H1 (cell line): ENCODE measurements around the gene E2F2. TPM values are rescaled to one million over a fixed set of nuclear protein-coding genes. Genes with fewer than 3 reads are reported as not detected.

Source experiments
- CTCF ChIA-PET: fragments of 300-600 bp; sonication (Branson Sonifier 250); formaldehyde crosslinking; loops from one replicate; lab custom pipeline; 2021; ENCODE audit not compliant: partially characterized antibody; lab: Charles Lee
- POLR2A ChIA-PET: fragments of 300-600 bp; sonication (Branson Sonifier 250); formaldehyde crosslinking; loops from one replicate; lab custom pipeline; 2021; ENCODE audit warnings: inconsistent platforms; ENCODE audit not compliant: partially characterized antibody; lab: Charles Lee
- DNase-seq, 2 experiments: peaks; one replicate each; pipeline versions ENCODE4 v3.0.0 to v3.0.0-alpha.2; 2010 to 2022; ENCODE audit warnings: low spot score in 2 of 2, low read depth in 1 of 2, mixed read lengths in 1 of 2
- FAIRE-seq: peaks from 2 replicates; lab custom pipeline; 2011; peaks lifted over from hg19 to GRCh38; lab: Jason Lieb, UNC
- H2AFZ ChIP-seq: 2 replicates; pipeline ENCODE4 v1.8.1; 2012; ENCODE audit warnings: low read length, inconsistent platforms
- H2AK5ac ChIP-seq: 2 replicates; pipeline ENCODE4 v1.6.1; 2013; ENCODE audit warnings: low read depth, low read length
- H2BK120ac ChIP-seq: replicated peaks from 2 replicates; pipeline ENCODE3; 2013; ENCODE audit warnings: low read depth, low read length, inconsistent platforms
- H2BK12ac ChIP-seq: 2 replicates; pipeline ENCODE4 v1.6.1; 2013; ENCODE audit warnings: low read depth, low read length
- H2BK15ac ChIP-seq: 2 replicates; pipeline ENCODE4 v1.6.1; 2013; ENCODE audit warnings: low read length
- H2BK20ac ChIP-seq: 2 replicates; pipeline ENCODE4 v1.6.1; 2013; ENCODE audit warnings: low read length
- H2BK5ac ChIP-seq: 2 replicates; pipeline ENCODE4 v1.6.1; 2013; ENCODE audit warnings: low read depth, low read length
- H3K14ac ChIP-seq: 2 replicates; pipeline ENCODE4 v1.6.1; 2013; ENCODE audit warnings: inconsistent platforms; ENCODE audit not compliant: insufficient read length
- H3K18ac ChIP-seq: 2 replicates; pipeline ENCODE4 v1.6.1; 2013; ENCODE audit warnings: low read length; ENCODE audit errors: extremely low read depth
- H3K23ac ChIP-seq: 2 replicates; pipeline ENCODE4 v1.6.1; 2013; ENCODE audit warnings: inconsistent platforms; ENCODE audit not compliant: insufficient read length
- H3K23me2 ChIP-seq: 2 replicates; pipeline ENCODE4 v1.6.1; 2013; ENCODE audit warnings: low read depth, low read length
- H3K27ac ChIP-seq: 2 replicates; pipeline ENCODE4 v1.6.1; 2011; ENCODE audit warnings: low read depth, low read length, inconsistent platforms
- H3K27me3 ChIP-seq, 4 experiments: replicated peaks in 1 of 4; 1 replicate in 1 of 4; 2 replicates in 3 of 4; pipeline versions ENCODE4 v1.6.1 to v1.8.1; 2011 to 2013; ENCODE audit warnings: low read length in 3 of 4, mild to moderate bottlenecking in 3 of 4, inconsistent platforms in 2 of 4, mixed read lengths in 2 of 4, moderate library complexity in 1 of 4; ENCODE audit not compliant: control insufficient read depth in 3 of 4, insufficient read depth in 3 of 4; ENCODE audit errors: extremely low read depth in 1 of 4
- H3K36me3 ChIP-seq, 4 experiments: 2 replicates each; pipeline versions ENCODE4 v1.6.1 to v1.8.1; 2011 to 2013; ENCODE audit warnings: mild to moderate bottlenecking in 4 of 4, low read length in 3 of 4, moderate library complexity in 2 of 4, control low read depth in 1 of 4, inconsistent platforms in 1 of 4; ENCODE audit not compliant: insufficient read depth in 4 of 4, control insufficient read depth in 2 of 4
- H3K4ac ChIP-seq: replicated peaks from 2 replicates; pipeline ENCODE3; 2013; ENCODE audit warnings: low read length, low read depth, mixed read lengths, inconsistent platforms; ENCODE audit not compliant: insufficient read length
- H3K4me1 ChIP-seq, 4 experiments: replicated peaks in 1 of 4; 1 replicate in 1 of 4; 2 replicates in 3 of 4; pipeline versions ENCODE4 v1.6.1 to v1.8.1; 2011 to 2013; ENCODE audit warnings: low read length in 3 of 4, inconsistent platforms in 2 of 4, mixed read lengths in 1 of 4; ENCODE audit not compliant: insufficient read depth in 4 of 4, control insufficient read depth in 3 of 4
- H3K4me2 ChIP-seq, 2 experiments: 2 replicates each; pipeline versions ENCODE4 v1.6.1 to v1.8.1; 2011 to 2013; ENCODE audit warnings: low read depth in 2 of 2, low read length in 2 of 2, control low read depth in 1 of 2, inconsistent platforms in 1 of 2, mild to moderate bottlenecking in 1 of 2; ENCODE audit not compliant: insufficient read depth in 1 of 2
- H3K4me3 ChIP-seq, 4 experiments: fragments of 200-600, 300-600 bp in 1 of 4; sonication (generic), shearing (Covaris generic), sonication (Bioruptor Twin) in 1 of 4; 2 replicates each; pipeline versions ENCODE4 v1.5.1 to v1.8.1; 2011 to 2016; ENCODE audit warnings: low read length in 4 of 4, low read depth in 3 of 4, control low read depth in 2 of 4, inconsistent platforms in 2 of 4, mild to moderate bottlenecking in 2 of 4, mixed read lengths in 1 of 4, moderate library complexity in 1 of 4; ENCODE audit not compliant: insufficient read depth in 2 of 4; ENCODE audit errors: extremely low read depth in 1 of 4
- H3K56ac ChIP-seq: replicated peaks from 2 replicates; pipeline ENCODE3; 2013; ENCODE audit warnings: low read depth, mild to moderate bottlenecking, mixed read lengths, low read length, inconsistent platforms; ENCODE audit not compliant: insufficient read length
- H3K79me1 ChIP-seq: 2 replicates; pipeline ENCODE4 v1.6.1; 2013; ENCODE audit warnings: low read depth, low read length, control low read depth
- H3K79me2 ChIP-seq, 2 experiments: 2 replicates each; pipeline versions ENCODE4 v1.6.1 to v1.8.1; 2012 to 2013; ENCODE audit warnings: low read length in 2 of 2, mild to moderate bottlenecking in 2 of 2, inconsistent platforms in 1 of 2; ENCODE audit not compliant: insufficient read depth in 2 of 2, control insufficient read depth in 1 of 2
- H3K9ac ChIP-seq, 4 experiments: replicated peaks in 1 of 4; 1 replicate in 1 of 4; 2 replicates in 3 of 4; pipeline versions ENCODE4 v1.6.1 to v1.8.1; 2011 to 2013; ENCODE audit warnings: low read depth in 3 of 4, low read length in 3 of 4, control low read depth in 2 of 4, mild to moderate bottlenecking in 2 of 4, moderate library complexity in 2 of 4, inconsistent platforms in 1 of 4; ENCODE audit errors: extremely low read depth in 1 of 4
- H3K9me3 ChIP-seq, 2 experiments: 2 replicates each; pipeline versions ENCODE4 v1.6.1 to v1.8.1; 2012 to 2013; ENCODE audit warnings: mild to moderate bottlenecking in 2 of 2, moderate library complexity in 2 of 2, control low read depth in 1 of 2, inconsistent platforms in 1 of 2, low read depth in 1 of 2, low read length in 1 of 2, mixed read lengths in 1 of 2; ENCODE audit not compliant: insufficient read depth in 2 of 2
- H4K20me1 ChIP-seq, 2 experiments: replicated peaks in 1 of 2; 2 replicates each; pipeline versions ENCODE3 to v1.8.1; 2011 to 2013; ENCODE audit warnings: inconsistent platforms in 2 of 2, low read length in 2 of 2, mild to moderate bottlenecking in 1 of 2; ENCODE audit not compliant: insufficient read depth in 2 of 2, control insufficient read depth in 1 of 2
- H4K5ac ChIP-seq: 2 replicates; pipeline ENCODE4 v1.6.1; 2013; ENCODE audit warnings: low read length, low read depth, mixed read lengths, inconsistent platforms; ENCODE audit not compliant: insufficient read length
- H4K8ac ChIP-seq: 2 replicates; pipeline ENCODE4 v1.8.0; 2013; ENCODE audit warnings: mild to moderate bottlenecking, moderate library complexity, low read length, inconsistent platforms; ENCODE audit not compliant: insufficient read depth; ENCODE audit errors: extremely low read depth
- H4K91ac ChIP-seq: replicated peaks from 2 replicates; pipeline ENCODE3; 2013; ENCODE audit warnings: low read length, mixed read lengths, inconsistent platforms; ENCODE audit not compliant: insufficient read length
- CBX5 ChIP-seq: fragments of 300-800, 300-1000 bp; sonication (generic); IDR thresholded peaks from 2 replicates; pipeline ENCODE4 v1.7.1; 2016; ENCODE audit warnings: antibody characterized with exemption, low read length, low read depth
- CEBPB ChIP-seq: IDR thresholded peaks from 2 replicates; pipeline ENCODE4 v1.6.1; 2012; ENCODE audit warnings: low read depth, low read length
- EGR1 ChIP-seq: IDR thresholded peaks from 2 replicates; pipeline ENCODE4 v1.6.1; 2011; ENCODE audit warnings: low read depth, low read length, borderline replicate concordance
- GABPA ChIP-seq: IDR thresholded peaks from 2 replicates; pipeline ENCODE4 v1.6.1; 2011; ENCODE audit warnings: mild to moderate bottlenecking, low read length, moderate library complexity, borderline replicate concordance; ENCODE audit not compliant: insufficient read depth
- KDM4A ChIP-seq: IDR thresholded peaks from one replicate; pipeline ENCODE4 v1.7.1; 2012; ENCODE audit warnings: low read depth, mild to moderate bottlenecking, moderate library complexity, low read length, inconsistent platforms; ENCODE audit not compliant: severe bottlenecking
- TAF1 ChIP-seq: IDR thresholded peaks from 2 replicates; pipeline ENCODE4 v1.6.1; 2011; ENCODE audit warnings: mild to moderate bottlenecking, low read depth, low read length
- TCF12 ChIP-seq: IDR thresholded peaks from 2 replicates; pipeline ENCODE4 v1.6.1; 2011; ENCODE audit warnings: low read depth, mild to moderate bottlenecking, low read length
- WGBS, 2 experiments: shearing (Covaris generic) in 1 of 2; methylation state at CpG; one replicate each; pipeline versions ENCODE4 v1.1.6 to v1.1.7; 2013 to 2015; ENCODE audit warnings: low lambda C conversion rate in 2 of 2, mixed read lengths in 2 of 2, inconsistent platforms in 1 of 2, low coverage in 1 of 2, missing lambda C conversion rate in 1 of 2; ENCODE audit not compliant: insufficient replicate concordance in 2 of 2, insufficient coverage in 1 of 2, insufficient read length in 1 of 2; ENCODE audit errors: extremely low coverage in 1 of 2, missing lambda C conversion rate in 1 of 2; 5-methylcytosine and 5-hydroxymethylcytosine counted together
- polyA plus RNA-seq, 7 experiments: library from polyadenylated mRNA; depleted of rRNA in 3 of 7; stranded (reverse) in 5 of 7; unstranded in 2 of 7; fragments of >200 nt in 5 of 7; fragments of 200-250 nt in 2 of 7; gene quantifications; 1 replicate in 5 of 7; 2 replicates in 1 of 7; 4 replicates in 1 of 7; pipeline versions ENCODE4 v1.2.1 to v1.2.3, GENCODE V29; 2011 to 2013; ENCODE audit warnings: missing spikeins in 2 of 7, mixed read lengths in 2 of 7
- total RNA-seq: library from RNA; stranded (reverse); fragmentation: NEBNext Ultra II Directional; extraction: Animal tissue kit (Norgen Biotek cat#: 25700); gene quantifications from 2 replicates; pipeline ENCODE4 v1.2.1, GENCODE V29; 2021
- TF ChIP-seq, protein P1 (sequence below): IDR thresholded peaks from 2 replicates; pipeline ENCODE4 v1.6.1; 2011; ENCODE audit warnings: low read length, improper control_type of control experiment

E2F2 gene
- total and polyA plus RNA-seq, 2 of the 8 experiments (the other 6 are each of a cell fraction or from before 2014, with no cell fraction given): 1.8 to 7.0 TPM

DNA sequence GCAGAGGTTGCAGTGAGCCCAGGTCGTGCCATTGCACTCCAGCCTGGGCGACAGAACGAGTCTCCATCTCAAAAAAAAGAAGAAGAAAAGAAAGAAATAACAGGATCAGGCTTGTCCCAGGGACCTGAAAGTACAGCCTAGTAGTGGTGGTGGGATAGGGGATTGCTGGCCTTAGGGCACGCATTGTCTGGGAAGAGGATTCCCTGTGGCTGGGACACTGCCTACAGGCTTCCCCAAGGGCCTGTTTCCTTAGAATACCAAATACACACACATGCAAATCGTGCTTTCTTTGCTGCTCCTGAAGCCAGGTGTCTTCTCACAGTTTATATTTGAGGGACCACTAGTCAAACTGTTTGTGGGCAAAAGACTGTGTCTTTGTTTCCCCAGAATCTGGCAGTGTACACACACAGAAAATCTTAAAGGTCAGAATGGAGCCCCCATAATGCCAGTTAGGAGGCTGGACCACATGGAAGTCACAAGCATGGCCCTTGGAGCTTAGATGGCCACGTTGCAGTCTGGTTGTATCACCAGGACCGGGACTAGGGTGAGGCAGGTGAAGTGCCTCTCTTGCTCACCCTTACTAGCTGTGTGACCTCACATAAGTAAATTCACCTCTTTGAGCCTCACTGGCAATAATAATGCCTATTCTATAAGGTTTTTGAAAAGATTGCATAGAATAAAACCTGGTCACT, 34.4 kb downstream of the E2F2 start:
- Histone ChIP-seq H3K79me2 (no peaks in the 10 kb centered on the region), H2BK20ac (no peak overlapping the region; the same call in 1 of the 2 replicates), H3K79me1 (no peaks in the 10 kb centered on the region), H3K23me2 (no peaks in the 10 kb centered on the region), H2BK12ac (no peak overlapping the region), H3K4me1 (no peaks in the 10 kb centered on the region), H3K4ac (no peak overlapping the region), H3K36me3 (no peaks in the 10 kb centered on the region), H4K91ac (no peak overlapping the region), H3K4me3 (no peak overlapping the region), H3K18ac (no peak overlapping the region), H4K5ac (no peak overlapping the region), H2BK120ac (no peak overlapping the region), H3K27me3 (no peaks in the 10 kb centered on the region), H2AK5ac (no peak overlapping the region), H3K23ac (no peak overlapping the region), H3K4me2 (no peak overlapping the region), H2BK5ac (no peak overlapping the region), H2BK15ac (peak overlapping the region; percentile 20; the same call in 1 of the 2 replicates), H2AFZ (no peak overlapping the region), H3K14ac (no peak overlapping the region), H3K9me3 (no peaks in the 10 kb centered on the region), H3K27ac (no peak overlapping the region), H4K20me1 (no peaks in the 10 kb centered on the region), H3K9ac (no peak overlapping the region), H4K8ac (no peak overlapping the region), H3K56ac (no peak overlapping the region)
- POLR2A ChIA-PET: interaction anchor here (0.8 to 2.1 kb wide), 10 partner anchors 8 to 247 kb away, joined by 3 to 10 read pairs (median 4); partner anchors contain the start of genes ASAP3, E2F2, ELOA and RPL11
- WGBS, 2 experiments: 74% methylated on average over 6 of the region's 7 CpGs; no CpG with 5 or more reads in 1 of the 2 experiments
- DNase-seq: no peak
- CTCF ChIA-PET: interaction anchor here (0.6 to 11.5 kb wide), 55 partner anchors 11 to 433 kb away, joined by 3 to 230 read pairs (median 5); partner anchors contain the start of genes ASAP3, E2F2, HNRNPR and ID3
- no peak for FAIRE-seq
- no peak for TF ChIP-seq KDM4A
- TF ChIP-seq TAF1: no peak
- TF ChIP-seq, protein P1, sequence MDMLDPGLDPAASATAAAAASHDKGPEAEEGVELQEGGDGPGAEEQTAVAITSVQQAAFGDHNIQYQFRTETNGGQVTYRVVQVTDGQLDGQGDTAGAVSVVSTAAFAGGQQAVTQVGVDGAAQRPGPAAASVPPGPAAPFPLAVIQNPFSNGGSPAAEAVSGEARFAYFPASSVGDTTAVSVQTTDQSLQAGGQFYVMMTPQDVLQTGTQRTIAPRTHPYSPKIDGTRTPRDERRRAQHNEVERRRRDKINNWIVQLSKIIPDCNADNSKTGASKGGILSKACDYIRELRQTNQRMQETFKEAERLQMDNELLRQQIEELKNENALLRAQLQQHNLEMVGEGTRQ: no peak
- TF ChIP-seq EGR1: no peak
- no peak for TF ChIP-seq CEBPB
- TF ChIP-seq GABPA: no peak
- no peak for TF ChIP-seq TCF12
- no peak for TF ChIP-seq CBX5
